HG03280 (cell line): ENCODE data around the gene ACTN2.

ENCODE experiments used
- ATAC-seq: cut with Tn5 transposase; IDR thresholded peaks from one replicate; pipeline ENCODE4 v1.9.1; 2021; ENCODE audit warnings: mild to moderate bottlenecking, moderate library complexity; ENCODE audit not compliant: unreplicated experiment

Gene ACTN2

DNA sequence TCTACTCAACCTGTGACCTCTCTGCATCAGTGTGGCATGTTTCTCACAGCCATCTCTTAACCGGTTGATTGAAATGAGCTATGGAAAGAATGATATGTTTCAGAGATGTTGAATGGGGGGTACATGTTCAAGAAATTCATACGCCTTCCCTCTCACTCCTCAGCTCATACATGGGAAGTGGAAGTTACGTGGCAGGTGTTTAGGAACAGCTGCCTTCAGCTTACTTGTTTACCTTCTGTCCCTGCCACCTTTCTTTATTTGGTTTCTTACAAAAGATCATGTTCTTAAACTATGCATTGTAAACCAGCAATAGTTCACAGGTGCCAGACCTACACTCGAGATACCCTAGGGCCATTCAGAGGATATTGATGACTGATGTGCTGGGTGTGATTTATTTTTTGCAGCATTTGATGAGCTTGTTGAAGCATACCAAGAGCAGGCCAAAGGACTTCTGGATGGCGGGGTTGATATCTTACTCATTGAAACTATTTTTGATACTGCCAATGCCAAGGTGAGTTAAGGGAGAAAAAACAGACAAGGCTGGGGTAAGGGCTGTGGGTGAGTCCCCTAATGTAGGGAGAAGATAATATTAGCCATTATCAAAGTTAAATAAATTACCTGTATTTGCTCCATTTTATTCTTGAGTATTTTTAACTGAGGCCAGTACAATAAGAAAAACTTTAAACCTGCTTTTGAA is 126.2 kb downstream of the ACTN2 start:
- no peak for ATAC-seq
